IMR-90 (cell line): ENCODE measurements around the gene CWC15. TPM values are rescaled to one million over a fixed set of nuclear protein-coding genes. Genes with fewer than 3 reads are reported as not detected.
A peak's percentile ranks its signal among the peaks of the same experiment; 100 is the strongest.
"Not testable (repeated sequence)": the region's sequence is repeated elsewhere in the genome, so short reads cannot be mapped to it uniquely, and the experiment has no call there.

Experiments used
- ATAC-seq: fragments of 200-7000 bp; cut with Tn5 transposase; 2 replicates; pipeline ENCODE4 v1.9.1; 2020; ENCODE audit warnings: low read depth, mild to moderate bottlenecking, moderate library complexity
- BruUV-seq: library from RNA; stranded (reverse); fragments of 400-500 nt; replicated peaks from 2 replicates; lab custom pipeline; 2021; lab: Mats Ljungman, UMichigan
- CTCF ChIA-PET: fragments of 300-600 bp; formaldehyde crosslinking; extraction: SDS; loops from one replicate; lab custom pipeline; 2021; ENCODE audit warnings: antibody characterized with exemption; lab: Yijun Ruan, JAX
- POLR2A ChIA-PET: fragments of 300-600 bp; sonication (Branson Sonifier 250); formaldehyde crosslinking; loops from one replicate; lab custom pipeline; 2022; ENCODE audit warnings: antibody characterized with exemption; ENCODE audit not compliant: unreplicated experiment; lab: Charles Lee
- DNase-seq: peaks from one replicate; pipeline ENCODE4 v3.0.0; 2013
- H2AFZ ChIP-seq: replicated peaks from 2 replicates; pipeline ENCODE3; 2013; ENCODE audit warnings: low read length, mild to moderate bottlenecking; ENCODE audit not compliant: poor library complexity
- H2AK5ac ChIP-seq: 2 replicates; pipeline ENCODE4 v1.6.1; 2013; ENCODE audit warnings: low read depth, low read length, inconsistent platforms
- H2AK9ac ChIP-seq: replicated peaks from 2 replicates; pipeline ENCODE3; 2013; ENCODE audit warnings: mild to moderate bottlenecking, low read depth, low read length, moderate library complexity; ENCODE audit not compliant: poor library complexity
- H2BK120ac ChIP-seq: 2 replicates; pipeline ENCODE4 v1.6.1; 2013; ENCODE audit warnings: low read depth, low read length, inconsistent platforms
- H2BK15ac ChIP-seq: 3 replicates; pipeline ENCODE4 v1.6.1; 2013; ENCODE audit warnings: low read depth, low read length, inconsistent platforms
- H2BK20ac ChIP-seq: 2 replicates; pipeline ENCODE4 v1.6.1; 2013; ENCODE audit warnings: low read depth, mild to moderate bottlenecking, inconsistent platforms, low read length, moderate library complexity
- H2BK5ac ChIP-seq: 2 replicates; pipeline ENCODE4 v1.6.1; 2013; ENCODE audit warnings: mild to moderate bottlenecking, low read depth, low read length, inconsistent platforms; ENCODE audit not compliant: poor library complexity, severe bottlenecking
- H3K14ac ChIP-seq: replicated peaks from 2 replicates; pipeline ENCODE4 v1.6.1; 2013; ENCODE audit warnings: low read depth, low read length, inconsistent platforms
- H3K18ac ChIP-seq: 2 replicates; pipeline ENCODE4 v1.6.1; 2013; ENCODE audit warnings: low read depth, low read length, control low read depth
- H3K23ac ChIP-seq: 2 replicates; pipeline ENCODE4 v1.6.1; 2013; ENCODE audit warnings: low read depth, low read length, inconsistent platforms
- H3K27ac ChIP-seq: 2 replicates; pipeline ENCODE4 v1.5.1; 2013; ENCODE audit warnings: mild to moderate bottlenecking, control low read depth, low read length; ENCODE audit not compliant: insufficient read depth
- H3K27me3 ChIP-seq: 2 replicates; pipeline ENCODE4 v1.6.1; 2013; ENCODE audit warnings: low read length; ENCODE audit not compliant: control insufficient read depth, insufficient read depth
- H3K36me3 ChIP-seq: 2 replicates; pipeline ENCODE4 v1.6.1; 2013; ENCODE audit warnings: low read length, mixed read lengths; ENCODE audit not compliant: control insufficient read depth, insufficient read depth
- H3K4ac ChIP-seq: 2 replicates; pipeline ENCODE4 v1.6.1; 2013; ENCODE audit warnings: low read depth, low read length, inconsistent platforms
- H3K4me1 ChIP-seq: 2 replicates; pipeline ENCODE4 v1.6.1; 2013; ENCODE audit warnings: low read length, mixed read lengths; ENCODE audit not compliant: control insufficient read depth, insufficient read depth
- H3K4me2 ChIP-seq: 2 replicates; pipeline ENCODE4 v1.6.1; 2013; ENCODE audit warnings: low read depth, mild to moderate bottlenecking, control low read depth, low read length, moderate library complexity
- H3K4me3 ChIP-seq: 2 replicates; pipeline ENCODE4 v1.5.1; 2013; ENCODE audit warnings: low read depth, mild to moderate bottlenecking, control low read depth, low read length, moderate library complexity; ENCODE audit not compliant: insufficient read depth
- H3K56ac ChIP-seq: 2 replicates; pipeline ENCODE4 v1.6.1; 2013; ENCODE audit warnings: low read length, inconsistent platforms; ENCODE audit not compliant: insufficient read depth; ENCODE audit errors: extremely low read depth
- H3K79me1 ChIP-seq, 2 experiments: 2 replicates each; pipeline ENCODE4 v1.6.1; 2013; ENCODE audit warnings: low read length in 2 of 2, inconsistent platforms in 1 of 2, low read depth in 1 of 2
- H3K9ac ChIP-seq: 2 replicates; pipeline ENCODE4 v1.6.1; 2013; ENCODE audit warnings: low read depth, low read length, control low read depth
- H3K9me1 ChIP-seq: 2 replicates; pipeline ENCODE4 v1.6.1; 2013; ENCODE audit warnings: low read length, inconsistent platforms; ENCODE audit not compliant: insufficient read depth
- H3K9me3 ChIP-seq: 2 replicates; pipeline ENCODE4 v1.6.1; 2013; ENCODE audit warnings: low read length; ENCODE audit not compliant: control insufficient read depth, insufficient read depth
- H4K20me1 ChIP-seq: 2 replicates; pipeline ENCODE4 v1.6.1; 2013; ENCODE audit warnings: low read length, inconsistent platforms; ENCODE audit not compliant: insufficient read depth
- H4K5ac ChIP-seq: 2 replicates; pipeline ENCODE4 v1.6.1; 2013; ENCODE audit warnings: mild to moderate bottlenecking, low read depth, low read length, control low read depth
- H4K8ac ChIP-seq, 2 experiments: 2 replicates each; pipeline ENCODE4 v1.6.1; 2013; ENCODE audit warnings: low read depth in 2 of 2, low read length in 2 of 2, control low read depth in 1 of 2, inconsistent platforms in 1 of 2
- H4K91ac ChIP-seq: 2 replicates; pipeline ENCODE4 v1.6.1; 2013; ENCODE audit warnings: low read depth, low read length, inconsistent platforms; ENCODE audit not compliant: insufficient read depth
- CEBPB ChIP-seq: IDR thresholded peaks from 2 replicates; pipeline ENCODE4 v1.6.1; 2012; ENCODE audit warnings: low read depth, low read length, improper control_type of control experiment
- WGBS, 2 experiments: methylation state at CpG; one replicate each; pipeline versions ENCODE4 v1.1.5 to v1.1.7; 2013; ENCODE audit warnings: missing lambda C conversion rate in 2 of 2; ENCODE audit not compliant: insufficient read length in 1 of 2; ENCODE audit errors: extremely low coverage in 2 of 2; 5-methylcytosine and 5-hydroxymethylcytosine counted together
- dilution Hi-C: fragments of 300-500 bp; cut with HindIII; formaldehyde crosslinking; loops from one replicate; pipeline ENCODE4 v1.14.3; 2018; ENCODE audit warnings: low sequenced_read_pairs; ENCODE audit not compliant: unreplicated experiment
- in situ Hi-C: fragments of 300-500 bp; cut with MboI; formaldehyde crosslinking; loops from 3 replicates; pipeline ENCODE4 v1.14.3; 2019; ENCODE audit warnings: low sequenced_read_pairs, inconsistent platforms, mixed read lengths
- intact Hi-C: fragments of 100-400 bp; cut with micrococcal nuclease; formaldehyde crosslinking; loops from 2 replicates; pipeline ENCODE4 v1.10.0; 2022
- polyA plus RNA-seq, 3 experiments: library from polyadenylated mRNA; depleted of rRNA; stranded (reverse); fragments of >200 nt; gene quantifications; 2 replicates each; pipeline ENCODE4 v1.2.3, GENCODE V29; 2012; ENCODE audit warnings: low replicate concordance in 1 of 3
- total RNA-seq: library from RNA; depleted of rRNA; stranded (reverse); fragments of >200 nt; gene quantifications from 2 replicates; pipeline ENCODE4 v1.2.3, GENCODE V29; 2012

Gene CWC15
- total and polyA plus RNA-seq, 2 of the 4 experiments (the other 2 are of a cell fraction) = 38.4 to 48.6 TPM

GRCh38 chr11:94913718-94914394, 59.5 kb downstream of the CWC15 start:
- peak; percentile 71 for TF ChIP-seq CEBPB
- POLR2A ChIA-PET, H2BK20ac ChIP-seq, H2BK120ac ChIP-seq, H4K91ac ChIP-seq, ATAC-seq, H3K79me1 ChIP-seq, H2AFZ ChIP-seq, intact Hi-C loops, H2BK5ac ChIP-seq, H3K56ac ChIP-seq, H3K4ac ChIP-seq, H2BK15ac ChIP-seq, H2AK9ac ChIP-seq, H3K23ac ChIP-seq, in situ Hi-C loops, H4K8ac ChIP-seq, H3K4me2 ChIP-seq, BruUV-seq, H4K20me1 ChIP-seq, H3K36me3 ChIP-seq, DNase-seq, H3K4me3 ChIP-seq, dilution Hi-C loops, H3K27me3 ChIP-seq, H2AK5ac ChIP-seq, H3K9me3 ChIP-seq, H3K18ac ChIP-seq, CTCF ChIA-PET, H4K5ac ChIP-seq, H3K27ac ChIP-seq, H3K9ac ChIP-seq, H3K14ac ChIP-seq: not testable (repeated sequence)
- Histone ChIP-seq H3K4me1 (peaks cover 15% of the 10 kb centered on the region), H3K9me1 (peaks cover 12% of the 10 kb centered on the region; the same call in 1 of the 2 replicates)
- 90% methylated on average over 1 of the region's 2 CpGs; no CpG with 5 or more reads in 1 of the 2 experiments for WGBS, 2 experiments
